Progenitor cell of endocrine pancreas (in vitro differentiated cells): ENCODE results near the gene FBXW8. TPM values are rescaled to one million over a fixed set of nuclear protein-coding genes. Genes with fewer than 3 reads are reported as not detected.

Source experiments
- DNase-seq: peaks from one replicate; pipeline ENCODE4 v3.0.0; 2021; ENCODE audit warnings: low spot score; ENCODE audit not compliant: unreplicated experiment
- H3K27ac Mint-ChIP-seq: 2 replicates; pipeline ENCODE4 v1.8.0; 2021; ENCODE audit warnings: mild to moderate bottlenecking, moderate library complexity, mixed read lengths
- H3K27me3 Mint-ChIP-seq: 2 replicates; pipeline ENCODE4 v1.8.0; 2021; ENCODE audit warnings: mixed read lengths
- H3K36me3 Mint-ChIP-seq: 2 replicates; pipeline ENCODE4 v1.8.0; 2022; ENCODE audit warnings: mixed read lengths; ENCODE audit not compliant: insufficient read depth
- H3K4me1 Mint-ChIP-seq: 2 replicates; pipeline ENCODE4 v1.8.0; 2021; ENCODE audit warnings: low read depth, mixed read lengths
- H3K4me3 Mint-ChIP-seq: 2 replicates; pipeline ENCODE4 v1.8.0; 2021; ENCODE audit warnings: low read depth, mild to moderate bottlenecking, moderate library complexity, mixed read lengths
- H3K9me3 Mint-ChIP-seq: 2 replicates; pipeline ENCODE4 v1.8.0; 2021; ENCODE audit warnings: low read depth, mixed read lengths
- total RNA-seq: library from RNA; stranded (reverse); gene quantifications from 2 replicates; pipeline ENCODE4 v1.2.1, GENCODE V29; 2021
- TF ChIP-seq, protein P1 (sequence below): fragments of 200-600 bp; sonication (generic); IDR thresholded peaks from one replicate; pipeline ENCODE4 v1.5.0; 2021; ENCODE audit warnings: antibody characterized with exemption, mild to moderate bottlenecking; ENCODE audit not compliant: unreplicated experiment

The FBXW8 gene
- total RNA-seq, 1 donor from 2014 or later = 32.6 TPM

DNA sequence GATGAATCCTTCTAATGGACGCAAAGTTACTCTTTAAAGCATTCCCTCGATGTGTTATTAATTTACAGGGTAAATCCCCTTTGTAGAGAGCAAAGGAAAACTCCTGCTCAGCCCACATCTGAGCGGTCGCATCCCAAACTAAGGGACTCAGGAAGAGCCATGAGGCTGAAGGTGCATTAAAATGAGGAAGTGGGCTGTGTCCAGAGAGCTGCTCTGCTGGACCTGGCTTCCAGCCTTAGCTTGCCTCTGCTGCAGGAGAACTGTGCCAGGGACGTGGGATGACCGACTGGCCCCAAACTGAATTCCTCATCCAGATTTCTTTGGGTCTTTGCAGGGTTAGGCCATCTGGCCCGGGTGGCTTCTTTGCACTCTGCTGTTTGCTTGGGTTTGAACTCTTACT lies 88.3 kb downstream of the FBXW8 start:
- no peak for DNase-seq
- no peak overlapping the region for H3K4me3 Mint-ChIP-seq
- TF ChIP-seq, protein P1, sequence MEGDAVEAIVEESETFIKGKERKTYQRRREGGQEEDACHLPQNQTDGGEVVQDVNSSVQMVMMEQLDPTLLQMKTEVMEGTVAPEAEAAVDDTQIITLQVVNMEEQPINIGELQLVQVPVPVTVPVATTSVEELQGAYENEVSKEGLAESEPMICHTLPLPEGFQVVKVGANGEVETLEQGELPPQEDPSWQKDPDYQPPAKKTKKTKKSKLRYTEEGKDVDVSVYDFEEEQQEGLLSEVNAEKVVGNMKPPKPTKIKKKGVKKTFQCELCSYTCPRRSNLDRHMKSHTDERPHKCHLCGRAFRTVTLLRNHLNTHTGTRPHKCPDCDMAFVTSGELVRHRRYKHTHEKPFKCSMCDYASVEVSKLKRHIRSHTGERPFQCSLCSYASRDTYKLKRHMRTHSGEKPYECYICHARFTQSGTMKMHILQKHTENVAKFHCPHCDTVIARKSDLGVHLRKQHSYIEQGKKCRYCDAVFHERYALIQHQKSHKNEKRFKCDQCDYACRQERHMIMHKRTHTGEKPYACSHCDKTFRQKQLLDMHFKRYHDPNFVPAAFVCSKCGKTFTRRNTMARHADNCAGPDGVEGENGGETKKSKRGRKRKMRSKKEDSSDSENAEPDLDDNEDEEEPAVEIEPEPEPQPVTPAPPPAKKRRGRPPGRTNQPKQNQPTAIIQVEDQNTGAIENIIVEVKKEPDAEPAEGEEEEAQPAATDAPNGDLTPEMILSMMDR = no peak
- H3K27me3 Mint-ChIP-seq = no peaks in the 10 kb centered on the region
- peaks cover 10% of the 10 kb centered on the region for H3K36me3 Mint-ChIP-seq
- H3K27ac Mint-ChIP-seq = no peak overlapping the region
- H3K9me3 Mint-ChIP-seq = no peaks in the 10 kb centered on the region
- H3K4me1 Mint-ChIP-seq = no peaks in the 10 kb centered on the region

DNA sequence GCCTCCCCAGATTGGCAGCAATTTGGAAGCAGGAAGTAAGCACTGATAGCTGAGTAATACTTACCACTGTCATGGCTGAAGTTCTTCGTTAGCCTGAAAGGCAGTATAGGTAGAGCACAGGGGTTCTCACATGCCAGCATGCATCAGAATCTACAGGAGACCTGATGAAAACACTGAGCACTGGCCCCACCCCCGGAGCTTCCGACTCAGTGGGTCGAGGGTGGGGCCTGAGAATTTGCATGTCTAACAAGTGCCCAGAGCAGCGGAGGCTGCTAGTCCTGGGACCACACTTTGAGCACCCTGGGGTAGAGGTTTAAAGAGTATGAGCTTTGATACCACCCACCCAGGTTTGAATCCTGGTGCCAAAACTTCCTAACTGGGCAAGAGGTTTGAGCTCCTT lies 89.6 kb downstream of the FBXW8 start:
- Mint-ChIP-seq H3K4me1 (no peaks in the 10 kb centered on the region), H3K36me3 (peaks cover 4% of the 10 kb centered on the region), H3K9me3 (no peaks in the 10 kb centered on the region), H3K27ac (no peak overlapping the region), H3K27me3 (no peaks in the 10 kb centered on the region), H3K4me3 (no peak overlapping the region)
- TF ChIP-seq, protein P1 = no peak
- no peak for DNase-seq

DNA sequence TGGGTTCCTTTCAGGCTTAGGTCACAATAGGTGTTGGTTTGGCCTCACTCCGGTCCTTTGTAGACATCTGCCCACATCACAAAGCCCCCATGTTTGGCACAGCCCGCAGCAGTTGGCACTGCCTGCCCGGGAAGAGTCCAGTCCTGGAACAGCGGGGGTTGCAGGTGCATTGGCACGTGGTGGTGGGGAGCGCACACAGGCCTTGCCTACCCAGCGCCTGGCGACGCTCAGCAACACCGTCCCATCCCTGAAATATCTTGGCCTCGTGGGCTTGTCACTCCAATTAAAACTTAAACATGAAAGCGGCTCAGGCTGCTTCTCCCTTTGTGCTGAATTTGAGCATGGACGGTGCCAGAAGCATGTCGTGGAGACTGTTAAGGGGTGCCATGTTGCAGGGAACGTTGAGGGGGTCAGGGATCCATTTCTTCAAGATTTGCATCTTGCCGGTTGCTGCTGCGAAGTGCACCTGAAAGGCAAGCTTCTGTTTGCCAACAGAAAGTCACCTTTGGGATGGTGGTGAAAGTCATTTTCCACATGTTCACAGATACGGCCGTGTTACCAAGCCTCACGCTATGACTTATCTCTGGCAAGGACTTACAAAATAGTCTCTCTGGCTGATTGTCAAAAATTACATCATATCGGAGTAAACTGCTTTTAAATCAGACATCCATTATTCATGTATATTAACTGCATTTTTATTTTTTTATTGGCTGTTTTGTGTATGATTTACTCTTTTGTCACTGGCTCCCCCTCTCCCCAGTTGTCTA lies 91.5 kb downstream of the FBXW8 start:
- Mint-ChIP-seq H3K4me1 (no peaks in the 10 kb centered on the region), H3K27ac (no peak overlapping the region), H3K27me3 (no peaks in the 10 kb centered on the region), H3K9me3 (no peaks in the 10 kb centered on the region), H3K4me3 (no peak overlapping the region), H3K36me3 (peaks cover 6% of the 10 kb centered on the region)
- TF ChIP-seq, protein P1 = no peak
- DNase-seq = no peak

DNA sequence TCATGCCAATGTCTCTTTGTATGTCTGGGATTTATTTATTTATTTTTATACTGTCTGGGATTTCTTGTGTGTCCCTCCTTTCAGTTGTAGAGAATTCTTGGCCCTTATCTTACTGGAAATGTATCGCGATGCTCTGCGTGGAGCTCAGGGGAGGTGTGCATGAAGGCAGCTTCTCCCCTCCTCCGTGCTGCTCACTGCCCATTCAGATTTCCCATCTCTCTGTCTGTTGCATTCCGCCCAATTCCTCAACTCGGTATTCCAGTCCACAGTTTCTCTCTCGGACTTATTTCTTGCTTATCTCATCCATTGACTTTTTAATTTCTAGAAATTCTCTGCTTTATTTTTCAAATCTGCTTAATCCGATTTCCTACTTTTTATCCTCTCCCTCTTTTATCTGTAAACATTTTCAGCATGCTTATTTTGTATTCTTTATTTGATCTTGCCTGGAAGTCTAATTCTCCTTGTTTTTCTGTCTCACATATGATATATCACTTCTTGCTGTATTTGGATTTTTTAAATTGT lies 93.2 kb downstream of the FBXW8 start:
- H3K4me3 Mint-ChIP-seq = no peak overlapping the region
- H3K36me3 Mint-ChIP-seq = peaks cover 6% of the 10 kb centered on the region
- TF ChIP-seq, protein P1 = no peak
- no peak for DNase-seq
- H3K9me3 Mint-ChIP-seq = no peaks in the 10 kb centered on the region
- H3K27me3 Mint-ChIP-seq = no peaks in the 10 kb centered on the region
- H3K4me1 Mint-ChIP-seq = no peaks in the 10 kb centered on the region
- H3K27ac Mint-ChIP-seq = no peak overlapping the region

DNA sequence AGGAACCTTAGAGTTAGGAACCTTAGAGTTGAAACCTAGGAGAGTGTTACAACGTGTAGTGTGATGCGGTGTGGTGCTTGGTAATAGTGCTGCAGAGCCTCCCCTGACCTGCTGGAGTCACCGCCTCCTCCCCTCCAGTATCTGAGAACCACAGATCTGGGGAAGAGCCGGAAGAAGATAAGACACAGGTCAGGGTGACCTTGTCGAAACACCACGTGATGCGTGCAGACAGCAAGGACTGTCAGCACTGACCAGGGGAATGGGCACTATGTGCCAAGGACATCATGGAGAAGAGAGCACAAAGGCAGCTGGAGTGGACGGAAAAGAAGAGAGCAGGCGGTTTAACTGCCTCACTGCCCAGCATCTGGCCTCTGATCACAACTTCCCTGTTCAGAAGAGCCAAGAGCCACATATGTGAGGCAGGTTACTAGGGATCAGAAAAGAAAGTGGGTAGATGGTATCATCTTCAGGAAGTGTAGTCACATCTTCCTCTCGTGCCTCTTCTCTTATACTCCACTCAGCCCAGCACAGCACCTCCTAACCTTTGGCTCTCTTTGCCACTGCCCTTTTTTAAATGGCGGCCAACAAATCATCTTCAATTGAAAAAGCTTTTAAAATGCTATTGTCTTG lies 94.8 kb downstream of the FBXW8 start:
- Mint-ChIP-seq H3K4me3 (no peak overlapping the region), H3K27ac (no peak overlapping the region), H3K36me3 (peaks cover 13% of the 10 kb centered on the region), H3K27me3 (no peaks in the 10 kb centered on the region), H3K4me1 (no peaks in the 10 kb centered on the region), H3K9me3 (no peaks in the 10 kb centered on the region)
- DNase-seq = no peak
- TF ChIP-seq, protein P1 = no peak
